Measurements from ENCODE around the gene HYAL3. TPM values are rescaled to one million over a fixed set of nuclear protein-coding genes. Genes with fewer than 3 reads are reported as not detected.

The HYAL3 gene
- total and polyA plus RNA-seq, 10 of the 15 experiments (the other 5 are each of a cell fraction or from before 2014, with no cell fraction given) = 0.37 to 4.2 (median 2.8) TPM

GRCh38 chr3:50245831-50246516, 53.2 kb downstream of the HYAL3 start (continued):
- TF ChIP-seq, protein P1, sequence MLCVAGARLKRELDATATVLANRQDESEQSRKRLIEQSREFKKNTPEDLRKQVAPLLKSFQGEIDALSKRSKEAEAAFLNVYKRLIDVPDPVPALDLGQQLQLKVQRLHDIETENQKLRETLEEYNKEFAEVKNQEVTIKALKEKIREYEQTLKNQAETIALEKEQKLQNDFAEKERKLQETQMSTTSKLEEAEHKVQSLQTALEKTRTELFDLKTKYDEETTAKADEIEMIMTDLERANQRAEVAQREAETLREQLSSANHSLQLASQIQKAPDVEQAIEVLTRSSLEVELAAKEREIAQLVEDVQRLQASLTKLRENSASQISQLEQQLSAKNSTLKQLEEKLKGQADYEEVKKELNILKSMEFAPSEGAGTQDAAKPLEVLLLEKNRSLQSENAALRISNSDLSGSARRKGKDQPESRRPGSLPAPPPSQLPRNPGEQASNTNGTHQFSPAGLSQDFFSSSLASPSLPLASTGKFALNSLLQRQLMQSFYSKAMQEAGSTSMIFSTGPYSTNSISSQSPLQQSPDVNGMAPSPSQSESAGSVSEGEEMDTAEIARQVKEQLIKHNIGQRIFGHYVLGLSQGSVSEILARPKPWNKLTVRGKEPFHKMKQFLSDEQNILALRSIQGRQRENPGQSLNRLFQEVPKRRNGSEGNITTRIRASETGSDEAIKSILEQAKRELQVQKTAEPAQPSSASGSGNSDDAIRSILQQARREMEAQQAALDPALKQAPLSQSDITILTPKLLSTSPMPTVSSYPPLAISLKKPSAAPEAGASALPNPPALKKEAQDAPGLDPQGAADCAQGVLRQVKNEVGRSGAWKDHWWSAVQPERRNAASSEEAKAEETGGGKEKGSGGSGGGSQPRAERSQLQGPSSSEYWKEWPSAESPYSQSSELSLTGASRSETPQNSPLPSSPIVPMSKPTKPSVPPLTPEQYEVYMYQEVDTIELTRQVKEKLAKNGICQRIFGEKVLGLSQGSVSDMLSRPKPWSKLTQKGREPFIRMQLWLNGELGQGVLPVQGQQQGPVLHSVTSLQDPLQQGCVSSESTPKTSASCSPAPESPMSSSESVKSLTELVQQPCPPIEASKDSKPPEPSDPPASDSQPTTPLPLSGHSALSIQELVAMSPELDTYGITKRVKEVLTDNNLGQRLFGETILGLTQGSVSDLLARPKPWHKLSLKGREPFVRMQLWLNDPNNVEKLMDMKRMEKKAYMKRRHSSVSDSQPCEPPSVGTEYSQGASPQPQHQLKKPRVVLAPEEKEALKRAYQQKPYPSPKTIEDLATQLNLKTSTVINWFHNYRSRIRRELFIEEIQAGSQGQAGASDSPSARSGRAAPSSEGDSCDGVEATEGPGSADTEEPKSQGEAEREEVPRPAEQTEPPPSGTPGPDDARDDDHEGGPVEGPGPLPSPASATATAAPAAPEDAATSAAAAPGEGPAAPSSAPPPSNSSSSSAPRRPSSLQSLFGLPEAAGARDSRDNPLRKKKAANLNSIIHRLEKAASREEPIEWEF (IDR thresholded peaks at IDR 0.05; ENCODE audit: insufficient replicate concordance, low read depth, low read length) = no peak
- TF ChIP-seq HDAC6 (IDR thresholded peaks at IDR 0.05; ENCODE audit: unreplicated experiment) = no peak
- no peak for TF ChIP-seq RFX5 (IDR thresholded peaks at IDR 0.05; ENCODE audit: low read depth, low read length)
- TF ChIP-seq MXI1 (IDR thresholded peaks at IDR 0.05; ENCODE audit: low read depth, low read length) = peak; percentile 55; the same call in 1 of the 2 replicates
- no peak for TF ChIP-seq KLF5 (IDR thresholded peaks at IDR 0.05; ENCODE audit: partially characterized antibody)
- TF ChIP-seq POLR2A (IDR thresholded peaks at IDR 0.05; ENCODE audit: low read depth, low read length) = peak; percentile 57
- peak; percentile 54; the same call in 1 of the 2 replicates for TF ChIP-seq MLLT1 (IDR thresholded peaks at IDR 0.05)
- no peak for TF ChIP-seq E4F1 (IDR thresholded peaks at IDR 0.05; ENCODE audit: borderline replicate concordance, partially characterized antibody)
- peak; percentile 88; the same call in 1 of the 2 replicates for TF ChIP-seq IKZF1 (conservative IDR thresholded peaks at IDR 0.05)
- TF ChIP-seq, protein P2, sequence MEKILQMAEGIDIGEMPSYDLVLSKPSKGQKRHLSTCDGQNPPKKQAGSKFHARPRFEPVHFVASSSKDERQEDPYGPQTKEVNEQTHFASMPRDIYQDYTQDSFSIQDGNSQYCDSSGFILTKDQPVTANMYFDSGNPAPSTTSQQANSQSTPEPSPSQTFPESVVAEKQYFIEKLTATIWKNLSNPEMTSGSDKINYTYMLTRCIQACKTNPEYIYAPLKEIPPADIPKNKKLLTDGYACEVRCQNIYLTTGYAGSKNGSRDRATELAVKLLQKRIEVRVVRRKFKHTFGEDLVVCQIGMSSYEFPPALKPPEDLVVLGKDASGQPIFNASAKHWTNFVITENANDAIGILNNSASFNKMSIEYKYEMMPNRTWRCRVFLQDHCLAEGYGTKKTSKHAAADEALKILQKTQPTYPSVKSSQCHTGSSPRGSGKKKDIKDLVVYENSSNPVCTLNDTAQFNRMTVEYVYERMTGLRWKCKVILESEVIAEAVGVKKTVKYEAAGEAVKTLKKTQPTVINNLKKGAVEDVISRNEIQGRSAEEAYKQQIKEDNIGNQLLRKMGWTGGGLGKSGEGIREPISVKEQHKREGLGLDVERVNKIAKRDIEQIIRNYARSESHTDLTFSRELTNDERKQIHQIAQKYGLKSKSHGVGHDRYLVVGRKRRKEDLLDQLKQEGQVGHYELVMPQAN (conservative IDR thresholded peaks at IDR 0.05) = peak; percentile 41; the same call in 1 of the 2 replicates
- peak; percentile 69; the same call in 1 of the 2 replicates for TF ChIP-seq GATAD2B (conservative IDR thresholded peaks at IDR 0.05; ENCODE audit: low read depth)
- TF ChIP-seq STAT1 (conservative IDR thresholded peaks at IDR 0.05) = 0 out of 2 replicates have a peak, but pooled peaks have one; percentile 36
- TF ChIP-seq NFYB (IDR thresholded peaks at IDR 0.05; ENCODE audit: insufficient read depth, low read depth, low read length) = no peak
- no peak for TF ChIP-seq SUPT20H (IDR thresholded peaks at IDR 0.05; ENCODE audit: borderline replicate concordance, control insufficient read depth, low read depth, low read length)
- no peak for TF ChIP-seq TBL1XR1 (IDR thresholded peaks at IDR 0.05; ENCODE audit: low read depth, low read length)
- peak; percentile 69; the same call in 1 of the 2 replicates for TF ChIP-seq ZNF207 (IDR thresholded peaks at IDR 0.05; ENCODE audit: borderline replicate concordance)
- no peak for TF ChIP-seq HDAC2 (IDR thresholded peaks at IDR 0.05)
- TF ChIP-seq JUNB (IDR thresholded peaks at IDR 0.05) = no peak
- no peak for TF ChIP-seq CHD4 (IDR thresholded peaks at IDR 0.05)

Measured in GM12878 (cell line).